NB4 (cell line): ENCODE results near the gene CYB561D2.

ENCODE experiments used
- MYC ChIP-seq: IDR thresholded peaks from 2 replicates; pipeline ENCODE4 v1.6.1; 2011; ENCODE audit warnings: low read depth, low read length
- POLR2A ChIP-seq: IDR thresholded peaks from 2 replicates; pipeline ENCODE4 v1.6.1; 2011; ENCODE audit warnings: mild to moderate bottlenecking; ENCODE audit not compliant: insufficient read length; ENCODE audit errors: extremely low read depth
- TF ChIP-seq, protein P1 (sequence below): IDR thresholded peaks from one replicate; pipeline ENCODE4 v1.5.1; 2012; ENCODE audit warnings: low read depth, low read length

DNA sequence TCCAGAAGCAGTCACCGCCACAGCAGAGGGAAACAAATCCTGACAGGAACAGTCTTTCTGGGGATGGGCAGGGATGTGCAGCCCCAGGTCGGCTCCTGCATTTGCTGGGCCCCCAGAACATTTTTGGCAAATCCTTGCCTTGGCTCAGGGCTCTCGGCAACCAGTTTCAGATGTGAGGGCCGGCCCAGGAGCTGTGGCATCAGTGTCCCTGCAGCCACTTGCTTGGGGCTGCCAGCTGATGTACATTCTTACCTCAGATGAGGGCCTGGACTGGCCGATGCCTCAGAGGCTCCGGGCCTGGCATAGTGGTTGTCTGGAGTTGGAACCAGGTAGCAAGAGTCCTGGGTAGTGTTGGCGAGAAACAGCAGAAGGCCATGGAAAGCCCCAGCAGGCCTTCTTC is 4.2 kb downstream of the CYB561D2 start:
- TF ChIP-seq, protein P1, sequence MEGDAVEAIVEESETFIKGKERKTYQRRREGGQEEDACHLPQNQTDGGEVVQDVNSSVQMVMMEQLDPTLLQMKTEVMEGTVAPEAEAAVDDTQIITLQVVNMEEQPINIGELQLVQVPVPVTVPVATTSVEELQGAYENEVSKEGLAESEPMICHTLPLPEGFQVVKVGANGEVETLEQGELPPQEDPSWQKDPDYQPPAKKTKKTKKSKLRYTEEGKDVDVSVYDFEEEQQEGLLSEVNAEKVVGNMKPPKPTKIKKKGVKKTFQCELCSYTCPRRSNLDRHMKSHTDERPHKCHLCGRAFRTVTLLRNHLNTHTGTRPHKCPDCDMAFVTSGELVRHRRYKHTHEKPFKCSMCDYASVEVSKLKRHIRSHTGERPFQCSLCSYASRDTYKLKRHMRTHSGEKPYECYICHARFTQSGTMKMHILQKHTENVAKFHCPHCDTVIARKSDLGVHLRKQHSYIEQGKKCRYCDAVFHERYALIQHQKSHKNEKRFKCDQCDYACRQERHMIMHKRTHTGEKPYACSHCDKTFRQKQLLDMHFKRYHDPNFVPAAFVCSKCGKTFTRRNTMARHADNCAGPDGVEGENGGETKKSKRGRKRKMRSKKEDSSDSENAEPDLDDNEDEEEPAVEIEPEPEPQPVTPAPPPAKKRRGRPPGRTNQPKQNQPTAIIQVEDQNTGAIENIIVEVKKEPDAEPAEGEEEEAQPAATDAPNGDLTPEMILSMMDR = no peak
- TF ChIP-seq MYC (no peak), POLR2A (no peak)
